CMK (cell line): ENCODE data around the gene TGFBRAP1.
A peak's percentile ranks its signal among the peaks of the same experiment; 100 is the strongest.
"Not testable (repeated sequence)": the region's sequence is repeated elsewhere in the genome, so short reads cannot be mapped to it uniquely, and the experiment has no call there.

ENCODE experiments used
- DNase-seq: peaks from one replicate; pipeline ENCODE4 v3.0.0-alpha.2; 2010; ENCODE audit warnings: low read depth

The TGFBRAP1 gene

GRCh38 chr2:105358593-105358992 is 29.1 kb upstream of the TGFBRAP1 start:
- no peak for DNase-seq

- DNase-seq, result no peak
Observed at GRCh38 chr2:105357122-105357521, 27.6 kb upstream of the TGFBRAP1 start.

GRCh38 chr2:105344704-105345345 is 15.3 kb upstream of the TGFBRAP1 start:
- DNase-seq, result no peak

- no peak for DNase-seq
Observed at GRCh38 chr2:105339414-105339813, 9.9 kb upstream of the TGFBRAP1 start.

- no peak for DNase-seq
Observed at GRCh38 chr2:105338020-105338385, 8.5 kb upstream of the TGFBRAP1 start.

- DNase-seq, result peak; percentile 56
Observed at GRCh38 chr2:105337122-105338019, 7.8 kb upstream of the TGFBRAP1 start, which contains the start of gene C2orf49. TSS of gene C2orf49 (plus strand) at chr2:105337540. CDS start at chr2:105337588, 48 bp downstream.

- no peak for DNase-seq
Observed at GRCh38 chr2:105336786-105337121, 7.2 kb upstream of the TGFBRAP1 start.

GRCh38 chr2:105335469-105335868 is 5.9 kb upstream of the TGFBRAP1 start:
- DNase-seq, result no peak

- no peak for DNase-seq
Observed at GRCh38 chr2:105334211-105334610, 4.7 kb upstream of the TGFBRAP1 start.

- DNase-seq, result no peak
Observed at GRCh38 chr2:105330681-105331375, 1.3 kb upstream of the TGFBRAP1 start.

- no peak for DNase-seq
Observed at GRCh38 chr2:105329197-105329554, 359 bp downstream of the TGFBRAP1 start.

GRCh38 chr2:105328281-105329196 is 996 bp downstream of the TGFBRAP1 start:
- peak; percentile 56 for DNase-seq

- no peak for DNase-seq
Observed at GRCh38 chr2:105327690-105328089, 1.8 kb downstream of the TGFBRAP1 start.

- not testable (repeated sequence) for DNase-seq
Observed at GRCh38 chr2:105327271-105327670, 2.3 kb downstream of the TGFBRAP1 start.

GRCh38 chr2:105325389-105325963 is 4.1 kb downstream of the TGFBRAP1 start:
- no peak for DNase-seq

- DNase-seq, result no peak
Observed at GRCh38 chr2:105324732-105325131, 4.8 kb downstream of the TGFBRAP1 start.

GRCh38 chr2:105324101-105324500 is 5.4 kb downstream of the TGFBRAP1 start:
- DNase-seq, result no peak

- no peak for DNase-seq
Observed at GRCh38 chr2:105323111-105323510, 6.4 kb downstream of the TGFBRAP1 start.

GRCh38 chr2:105321875-105322646 is 7.5 kb downstream of the TGFBRAP1 start:
- no peak for DNase-seq

GRCh38 chr2:105320651-105321215 is 8.8 kb downstream of the TGFBRAP1 start:
- DNase-seq, result no peak
